HG03159 (cell line): ENCODE data around the gene TRAIP.
A peak's percentile ranks its signal among the peaks of the same experiment; 100 is the strongest.
"Not testable (repeated sequence)": the region's sequence is repeated elsewhere in the genome, so short reads cannot be mapped to it uniquely, and the experiment has no call there.

ENCODE experiments used
- ATAC-seq: cut with Tn5 transposase; IDR thresholded peaks from one replicate; pipeline ENCODE4 v1.9.1; 2021; ENCODE audit warnings: mild to moderate bottlenecking, moderate library complexity; ENCODE audit not compliant: unreplicated experiment

Gene TRAIP

DNA sequence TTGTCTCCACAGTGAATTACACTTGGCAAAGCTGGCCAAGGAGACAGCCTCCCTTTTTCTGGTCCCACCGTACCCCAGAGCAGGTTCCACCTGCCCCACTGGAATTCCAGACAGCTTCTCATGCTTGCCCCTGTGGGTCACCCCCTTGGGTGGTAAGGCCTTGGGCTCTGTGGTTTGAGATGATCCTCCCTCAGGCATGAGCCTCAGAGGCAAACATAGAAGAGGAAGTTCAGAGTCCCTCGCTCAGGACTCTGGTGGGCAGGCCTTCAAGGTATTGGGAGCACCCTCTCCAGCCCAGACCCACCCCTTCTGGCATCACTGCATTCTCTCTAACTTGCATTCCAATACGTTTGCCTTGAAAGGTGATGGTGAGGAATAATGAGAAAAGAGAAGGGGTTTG lies 25.0 kb downstream of the TRAIP start:
- ATAC-seq, result no peak

- ATAC-seq, result no peak
Observed at GRCh38 chr3:49826016-49826415, 30.3 kb downstream of the TRAIP start.

- ATAC-seq, result not testable (repeated sequence)
Observed at GRCh38 chr3:49823131-49823530, 33.2 kb downstream of the TRAIP start.

- peak; percentile 49 for ATAC-seq
Observed at GRCh38 chr3:49813497-49814174, 42.7 kb downstream of the TRAIP start, which contains the start of gene UBA7. TSS of gene UBA7 (minus strand) at chr3:49813953. CDS start at chr3:49813787, 166 bp downstream.

DNA sequence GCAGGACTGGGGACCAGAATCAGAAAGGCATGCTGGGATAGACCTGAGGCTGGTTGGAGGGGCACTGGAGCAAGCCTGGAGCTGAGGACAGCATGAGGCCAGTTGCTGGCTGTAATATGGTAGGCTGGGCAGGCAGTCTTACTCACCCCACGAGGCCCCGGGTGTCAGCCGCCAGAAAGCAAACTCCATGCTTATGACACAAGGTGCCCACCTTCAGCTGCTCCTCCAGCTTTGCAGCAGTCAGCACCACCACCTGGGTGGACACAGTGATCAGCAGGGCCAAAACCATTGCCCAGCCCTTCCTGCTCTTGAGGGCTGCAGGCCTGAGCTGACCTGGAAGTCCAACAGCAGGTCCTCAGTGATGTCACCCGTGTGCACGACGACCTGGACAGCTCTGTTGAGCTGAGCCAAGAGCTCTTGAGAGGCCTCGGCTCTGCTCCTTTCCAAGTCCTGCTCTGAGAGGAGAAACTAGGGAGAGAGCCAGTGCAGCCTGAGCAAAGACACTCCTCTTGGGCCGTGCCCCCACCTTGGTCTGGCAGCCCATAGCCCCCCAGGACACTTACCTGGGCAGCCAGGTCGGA lies 43.4 kb downstream of the TRAIP start:
- no peak for ATAC-seq

- no peak for ATAC-seq
Observed at GRCh38 chr3:49807431-49808114, 48.8 kb downstream of the TRAIP start.

- no peak for ATAC-seq
Observed at GRCh38 chr3:49806850-49807249, 49.5 kb downstream of the TRAIP start.

DNA sequence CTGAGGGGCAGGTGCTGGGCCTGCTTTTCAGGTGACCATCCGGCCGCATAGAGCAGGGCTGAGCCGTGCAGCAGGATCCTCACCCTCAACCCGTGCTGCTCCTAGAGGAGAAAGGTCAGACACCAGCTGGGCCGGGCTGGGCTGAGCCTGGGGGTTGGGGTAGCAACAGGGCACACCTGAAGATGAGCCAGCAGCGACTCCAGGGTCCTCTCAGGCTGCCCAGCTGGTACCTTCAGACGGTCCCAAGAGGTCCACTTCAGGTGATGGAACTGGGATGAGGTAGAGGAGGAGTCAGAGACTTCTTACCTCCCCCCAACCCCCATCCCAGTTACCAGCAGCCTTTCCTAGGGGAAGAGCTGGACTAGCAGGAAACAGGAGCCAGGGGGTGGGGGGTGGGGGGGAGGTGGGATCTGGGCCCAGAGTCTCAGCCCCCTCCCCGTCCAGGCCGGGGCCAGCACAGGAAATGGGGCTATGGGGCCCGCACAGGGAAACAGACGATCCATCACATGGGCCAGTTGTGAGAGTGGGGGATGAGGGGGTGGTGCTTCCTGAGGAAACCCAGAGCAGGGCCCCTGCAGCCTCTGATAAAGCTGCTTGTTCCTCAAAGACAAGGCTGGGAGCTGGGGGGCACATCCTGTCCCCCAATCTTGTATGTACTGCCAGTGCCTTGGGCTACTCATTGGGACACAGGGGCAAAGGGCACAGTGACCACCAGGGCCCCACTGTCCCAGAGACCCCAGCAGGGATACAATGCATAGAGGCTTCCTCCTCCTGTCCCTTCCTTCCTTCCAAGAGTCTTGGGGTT lies 50.3 kb downstream of the TRAIP start:
- ATAC-seq, result no peak

- ATAC-seq, result no peak
Observed at GRCh38 chr3:49805367-49805782, 51.0 kb downstream of the TRAIP start.

DNA sequence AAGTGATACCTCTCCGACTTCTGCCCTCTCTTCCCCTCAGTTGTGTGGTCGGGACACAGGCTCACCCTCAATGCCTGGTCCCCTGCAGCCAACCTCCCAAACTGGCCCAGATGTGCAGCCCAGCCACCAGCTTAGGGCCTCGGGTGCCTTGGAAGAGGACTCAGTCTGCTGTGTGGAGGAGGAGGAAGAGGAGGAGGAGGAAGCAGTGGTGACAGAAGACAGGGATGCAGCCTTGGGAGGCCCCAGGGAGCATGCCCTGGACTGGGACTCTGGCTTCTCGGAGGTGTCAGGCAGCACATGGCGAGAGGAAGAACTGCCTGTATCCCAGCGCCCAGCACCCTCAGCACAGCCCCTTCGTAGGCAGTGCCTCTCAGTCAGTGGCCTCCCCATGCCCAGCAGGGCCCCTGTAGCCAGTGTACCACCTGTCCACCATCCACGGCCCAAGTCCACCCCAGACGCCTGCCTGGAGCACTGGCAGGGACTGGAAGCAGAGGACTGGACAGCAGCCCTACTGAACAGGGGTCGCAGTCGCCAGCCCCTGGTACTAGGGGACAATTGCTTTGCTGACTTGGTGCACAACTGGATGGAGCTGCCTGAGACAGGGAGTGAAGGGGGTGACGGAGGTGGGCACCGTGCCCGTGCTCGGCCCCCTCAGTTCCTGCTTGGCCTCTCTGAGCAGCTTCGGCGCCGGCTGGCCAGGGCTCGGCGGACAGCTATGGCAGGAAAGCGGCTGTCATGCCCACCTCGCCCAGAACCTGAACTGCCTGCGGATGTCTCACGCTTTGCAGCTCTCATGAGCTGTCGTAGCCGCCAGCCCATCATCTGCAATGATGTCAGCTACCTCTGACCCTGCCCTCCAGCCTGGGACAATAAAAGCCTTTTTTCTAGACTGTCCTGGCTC lies 52.0 kb downstream of the TRAIP start:
- ATAC-seq, result no peak

GRCh38 chr3:49803465-49804140 lies 52.8 kb downstream of the TRAIP start:
- peak; percentile 12 for ATAC-seq

GRCh38 chr3:49802719-49803464 lies 53.5 kb downstream of the TRAIP start, which contains the start of gene INKA1:
TSS of gene INKA1 (plus strand) at chr3:49803261. CDS start at chr3:49803393, 132 bp downstream.
- peak; percentile 59 for ATAC-seq

GRCh38 chr3:49801160-49801559 lies 55.2 kb downstream of the TRAIP start:
- no peak for ATAC-seq

GRCh38 chr3:49799761-49800160 lies 56.6 kb downstream of the TRAIP start, which contains the start of gene CDHR4:
TSS of gene CDHR4 (minus strand) at chr3:49799873. CDS start at chr3:49799812, 61 bp downstream.
- no peak for ATAC-seq

- no peak for ATAC-seq
Observed at GRCh38 chr3:49799105-49799504, 57.3 kb downstream of the TRAIP start.

- ATAC-seq, result no peak
Observed at GRCh38 chr3:49794926-49795905, 61.1 kb downstream of the TRAIP start.

DNA sequence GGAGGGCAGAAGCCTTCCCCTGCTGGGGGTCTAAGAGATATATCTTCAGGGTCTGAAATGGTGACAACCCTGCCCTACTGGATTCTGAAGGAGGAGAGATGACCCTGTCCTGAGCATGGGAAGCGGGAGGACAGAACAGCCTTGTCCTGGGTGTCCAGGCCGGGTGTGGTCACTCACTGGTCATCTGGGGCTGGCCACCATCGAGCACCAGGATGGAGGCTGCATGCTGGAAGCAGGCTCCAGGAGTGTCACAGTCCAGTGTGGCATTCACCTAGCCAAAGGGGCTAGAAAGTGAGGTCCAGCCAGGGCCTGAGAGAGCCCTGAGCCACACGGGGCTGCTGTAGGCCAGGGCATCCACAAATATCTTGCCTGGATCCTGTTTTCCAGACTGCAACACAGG lies 61.9 kb downstream of the TRAIP start:
- ATAC-seq, result no peak
